A549 (cell line): Measurements from ENCODE around the gene BEAN1. TPM values are rescaled to one million over a fixed set of nuclear protein-coding genes. Genes with fewer than 3 reads are reported as not detected.

Experiments used
- ATAC-seq, 2 experiments: fragments of 200-7000 bp in 1 of 2; fragments of >200 bp in 1 of 2; cut with Nextera tagmentation in 1 of 2; cut with Tn5 transposase in 1 of 2; 3 replicates each; pipeline versions ENCODE4 v1.8.0 to v1.9.1; 2018 to 2020; ENCODE audit warnings: mild to moderate bottlenecking in 1 of 2, moderate library complexity in 1 of 2
- CTCF ChIA-PET: fragments of 300-600 bp; sonication (Branson Sonifier 250); formaldehyde crosslinking; extraction: SDS; loops from one replicate; lab custom pipeline; 2021; ENCODE audit warnings: antibody characterized with exemption, inconsistent platforms; lab: Yijun Ruan, JAX
- POLR2A ChIA-PET: fragments of 350-600 bp; formaldehyde crosslinking; extraction: SDS; loops from one replicate; lab custom pipeline; 2021; ENCODE audit warnings: antibody characterized with exemption, inconsistent platforms; lab: Yijun Ruan, JAX
- DNase-seq, 2 experiments: peaks; one replicate each; pipeline versions ENCODE4 v3.0.0 to v3.0.0-alpha.2; 2011 to 2016; ENCODE audit warnings: low read depth in 1 of 2, low spot score in 1 of 2
- FAIRE-seq: peaks from 2 replicates; lab custom pipeline; 2011; peaks lifted over from hg19 to GRCh38; lab: Jason Lieb, UNC
- H3K27ac ChIP-seq, 2 experiments: fragments of >200 bp; sonication (Bioruptor Twin); formaldehyde crosslinking; 3 replicates each; pipeline ENCODE4 v1.5.1; 2016 to 2017
- H3K4me1 ChIP-seq: fragments of >200 bp; sonication (Bioruptor Twin); formaldehyde crosslinking; 3 replicates; pipeline ENCODE4 v1.6.1; 2016
- H3K4me2 ChIP-seq: fragments of >200 bp; sonication (Bioruptor Twin); formaldehyde crosslinking; 3 replicates; pipeline ENCODE4 v1.6.1; 2016
- H3K4me3 ChIP-seq: fragments of >200 bp; sonication (Bioruptor Twin); formaldehyde crosslinking; 3 replicates; pipeline ENCODE4 v1.5.1; 2016
- H3K9me3 ChIP-seq: fragments of >200 bp; sonication (Bioruptor Twin); formaldehyde crosslinking; 3 replicates; pipeline ENCODE4 v1.6.1; 2016
- CEBPB ChIP-seq, 2 experiments: fragments of >200 bp in 1 of 2; sonication (Bioruptor Twin) in 1 of 2; formaldehyde crosslinking in 1 of 2; IDR thresholded peaks; 2 replicates each; pipeline ENCODE4 v1.6.1; 2012 to 2016
- EHMT2 ChIP-seq: fragments of 200-600 bp; sonication (generic); IDR thresholded peaks from 2 replicates; pipeline ENCODE4 v1.6.1; 2016; ENCODE audit warnings: antibody characterized with exemption, low read depth, mild to moderate bottlenecking, moderate library complexity
- EP300 ChIP-seq, 2 experiments: fragments of >200 bp; sonication (Bioruptor Twin); formaldehyde crosslinking; IDR thresholded peaks; 2 replicates in 1 of 2; 3 replicates in 1 of 2; pipeline ENCODE4 v1.6.1; 2016 to 2017
- FOSB ChIP-seq: fragments of 250-450 bp; sonication (Bioruptor Pico); IDR thresholded peaks from 2 replicates; pipeline ENCODE4 v1.5.0; 2020; ENCODE audit warnings: mild to moderate bottlenecking, moderate library complexity
- FOSL2 ChIP-seq, 2 experiments: fragments of 450-650 bp in 1 of 2; fragments of >200 bp in 1 of 2; sonication (Bioruptor Twin) in 1 of 2; formaldehyde crosslinking; IDR thresholded peaks; 2 replicates each; pipeline versions ENCODE4 v1.5.0 to v1.6.1; 2016 to 2020; ENCODE audit warnings: mild to moderate bottlenecking in 1 of 2, moderate library complexity in 1 of 2
- HEYL ChIP-seq: fragments of 250-450 bp; sonication (Bioruptor Pico); IDR thresholded peaks from 2 replicates; pipeline ENCODE4 v1.8.0; 2021; ENCODE audit warnings: mild to moderate bottlenecking, moderate library complexity
- HOXA7 ChIP-seq: fragments of 250-450 bp; sonication (Bioruptor Pico); IDR thresholded peaks from 2 replicates; pipeline ENCODE4 v1.5.0; 2020; ENCODE audit warnings: mild to moderate bottlenecking, moderate library complexity
- HOXB5 ChIP-seq: fragments of 250-450 bp; sonication (Bioruptor Pico); IDR thresholded peaks from 2 replicates; pipeline ENCODE4 v1.5.0; 2020; ENCODE audit warnings: mild to moderate bottlenecking, moderate library complexity
- JUN ChIP-seq, 2 experiments: fragments of >200 bp; sonication (Bioruptor Twin); formaldehyde crosslinking; IDR thresholded peaks; 2 replicates in 1 of 2; 3 replicates in 1 of 2; pipeline ENCODE4 v1.6.1; 2016 to 2017
- JUNB ChIP-seq: fragments of >200 bp; sonication (Bioruptor Twin); formaldehyde crosslinking; IDR thresholded peaks from 2 replicates; pipeline ENCODE4 v1.6.1; 2016
- KDM5A ChIP-seq: fragments of 200-600 bp; sonication (generic); IDR thresholded peaks from 2 replicates; pipeline ENCODE4 v1.6.1; 2016; ENCODE audit warnings: antibody characterized with exemption, mild to moderate bottlenecking
- MAFK ChIP-seq: fragments of 450-650 bp; IDR thresholded peaks from 2 replicates; pipeline ENCODE4 v1.6.1; 2014; ENCODE audit not compliant: partially characterized antibody
- MAZ ChIP-seq: fragments of 150-350 bp; IDR thresholded peaks from 2 replicates; pipeline ENCODE4 v1.6.1; 2014; ENCODE audit warnings: antibody characterized with exemption, low read depth, low read length, borderline replicate concordance
- MYC ChIP-seq: IDR thresholded peaks from 2 replicates; pipeline ENCODE4 v1.6.1; 2012; ENCODE audit warnings: mild to moderate bottlenecking, inconsistent platforms, low read length, improper control_type of control experiment, borderline replicate concordance
- NR3C1 ChIP-seq: fragments of >200 bp; sonication (Bioruptor Twin); formaldehyde crosslinking; IDR thresholded peaks from 3 replicates; pipeline ENCODE4 v1.6.1; 2017
- PHF8 ChIP-seq: fragments of 200-600 bp; sonication (generic); IDR thresholded peaks from 2 replicates; pipeline ENCODE4 v1.6.1; 2016; ENCODE audit warnings: low read depth, mild to moderate bottlenecking, antibody characterized with exemption, moderate library complexity, borderline replicate concordance
- POLR2A ChIP-seq: IDR thresholded peaks from 2 replicates; pipeline ENCODE4 v1.6.1; 2012; ENCODE audit warnings: mild to moderate bottlenecking, low read length
- RARB ChIP-seq: fragments of 250-450 bp; sonication (Bioruptor Pico); IDR thresholded peaks from 2 replicates; pipeline ENCODE4 v1.8.0; 2021; ENCODE audit warnings: mild to moderate bottlenecking, moderate library complexity
- SMC3 ChIP-seq: fragments of >200 bp; sonication (Bioruptor Twin); formaldehyde crosslinking; IDR thresholded peaks from 3 replicates; pipeline ENCODE4 v1.6.1; 2018; ENCODE audit warnings: inconsistent platforms
- SREBF2 ChIP-seq: fragments of 450-650 bp; IDR thresholded peaks from 2 replicates; pipeline ENCODE4 v1.6.1; 2014; ENCODE audit warnings: mild to moderate bottlenecking, moderate library complexity
- TFCP2L1 ChIP-seq: fragments of 250-450 bp; sonication (Bioruptor Pico); IDR thresholded peaks from 2 replicates; pipeline ENCODE4 v1.5.0; 2021; ENCODE audit warnings: mild to moderate bottlenecking
- ZC3H11A ChIP-seq: fragments of 450-650 bp; IDR thresholded peaks from 2 replicates; pipeline ENCODE4 v1.6.1; 2014; ENCODE audit warnings: antibody characterized with exemption, mild to moderate bottlenecking
- WGBS: methylation state at CpG from one replicate; pipeline ENCODE4 v1.1.6; 2017; ENCODE audit errors: missing lambda C conversion rate; 5-methylcytosine and 5-hydroxymethylcytosine counted together
- polyA plus RNA-seq, 4 experiments: library from polyadenylated mRNA; depleted of rRNA in 3 of 4; stranded (reverse); fragments of >200 nt; fragmentation: RNase III in 1 of 4; extraction: RNeasy Plus Mini Kit Qiagen cat#74134 plus additional on column Dnase treatment in 1 of 4; gene quantifications; 2 replicates in 3 of 4; 3 replicates in 1 of 4; pipeline ENCODE4 v1.2.3, GENCODE V29; 2011 to 2017
- TF ChIP-seq, protein P1 (sequence below): fragments of 150-350 bp; IDR thresholded peaks from 2 replicates; pipeline ENCODE4 v1.6.1; 2014; ENCODE audit warnings: low read depth, mild to moderate bottlenecking, low read length
- TF ChIP-seq, protein P2 (sequence below): fragments of >200 bp; sonication (Bioruptor Twin); formaldehyde crosslinking; IDR thresholded peaks from 3 replicates; pipeline ENCODE4 v1.5.1; 2016
- TF ChIP-seq, protein P3 (sequence below): fragments of >200 bp; sonication (Bioruptor Twin); formaldehyde crosslinking; IDR thresholded peaks from 3 replicates; pipeline ENCODE4 v1.6.1; 2016
- TF ChIP-seq, protein P4 (sequence below): fragments of >200 bp; sonication (Bioruptor Twin); formaldehyde crosslinking; IDR thresholded peaks from 2 replicates; pipeline ENCODE4 v1.6.1; 2016
- TF ChIP-seq, protein P5 (sequence below): fragments of 200-600 bp; sonication (generic); IDR thresholded peaks from 2 replicates; pipeline ENCODE4 v1.6.1; 2016; ENCODE audit warnings: antibody characterized with exemption, mild to moderate bottlenecking, moderate library complexity

BEAN1 gene
- polyA plus RNA-seq, 2 of the 4 experiments (the other 2 are of a cell fraction): 0.98 to 1.7 TPM

DNA sequence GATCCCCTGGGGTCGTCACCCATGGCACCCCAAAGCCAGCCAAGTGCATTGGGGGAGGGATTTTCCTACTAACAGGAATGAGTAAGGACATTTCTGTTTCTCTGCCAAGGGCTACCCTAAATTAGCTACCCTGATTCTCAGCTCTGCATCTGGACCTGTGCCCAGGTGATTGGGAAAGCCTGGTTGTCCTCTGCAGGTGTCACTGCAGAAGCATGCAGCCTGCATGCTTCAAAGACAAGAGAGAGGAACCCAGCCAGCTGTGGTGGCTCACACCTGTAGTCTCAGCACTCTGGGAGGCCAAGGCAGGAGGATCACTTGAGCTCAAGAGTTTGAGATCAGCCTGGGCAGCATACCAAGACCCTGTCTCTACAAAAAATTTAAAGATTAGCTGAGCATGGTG lies 19.6 kb downstream of the BEAN1 start:
- no peak for TF ChIP-seq SREBF2
- TF ChIP-seq NR3C1: no peak
- TF ChIP-seq, protein P1, sequence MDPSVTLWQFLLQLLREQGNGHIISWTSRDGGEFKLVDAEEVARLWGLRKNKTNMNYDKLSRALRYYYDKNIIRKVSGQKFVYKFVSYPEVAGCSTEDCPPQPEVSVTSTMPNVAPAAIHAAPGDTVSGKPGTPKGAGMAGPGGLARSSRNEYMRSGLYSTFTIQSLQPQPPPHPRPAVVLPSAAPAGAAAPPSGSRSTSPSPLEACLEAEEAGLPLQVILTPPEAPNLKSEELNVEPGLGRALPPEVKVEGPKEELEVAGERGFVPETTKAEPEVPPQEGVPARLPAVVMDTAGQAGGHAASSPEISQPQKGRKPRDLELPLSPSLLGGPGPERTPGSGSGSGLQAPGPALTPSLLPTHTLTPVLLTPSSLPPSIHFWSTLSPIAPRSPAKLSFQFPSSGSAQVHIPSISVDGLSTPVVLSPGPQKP: no peak
- no peak for TF ChIP-seq EHMT2
- TF ChIP-seq, protein P2, sequence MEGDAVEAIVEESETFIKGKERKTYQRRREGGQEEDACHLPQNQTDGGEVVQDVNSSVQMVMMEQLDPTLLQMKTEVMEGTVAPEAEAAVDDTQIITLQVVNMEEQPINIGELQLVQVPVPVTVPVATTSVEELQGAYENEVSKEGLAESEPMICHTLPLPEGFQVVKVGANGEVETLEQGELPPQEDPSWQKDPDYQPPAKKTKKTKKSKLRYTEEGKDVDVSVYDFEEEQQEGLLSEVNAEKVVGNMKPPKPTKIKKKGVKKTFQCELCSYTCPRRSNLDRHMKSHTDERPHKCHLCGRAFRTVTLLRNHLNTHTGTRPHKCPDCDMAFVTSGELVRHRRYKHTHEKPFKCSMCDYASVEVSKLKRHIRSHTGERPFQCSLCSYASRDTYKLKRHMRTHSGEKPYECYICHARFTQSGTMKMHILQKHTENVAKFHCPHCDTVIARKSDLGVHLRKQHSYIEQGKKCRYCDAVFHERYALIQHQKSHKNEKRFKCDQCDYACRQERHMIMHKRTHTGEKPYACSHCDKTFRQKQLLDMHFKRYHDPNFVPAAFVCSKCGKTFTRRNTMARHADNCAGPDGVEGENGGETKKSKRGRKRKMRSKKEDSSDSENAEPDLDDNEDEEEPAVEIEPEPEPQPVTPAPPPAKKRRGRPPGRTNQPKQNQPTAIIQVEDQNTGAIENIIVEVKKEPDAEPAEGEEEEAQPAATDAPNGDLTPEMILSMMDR: no peak
- no peak for TF ChIP-seq CEBPB (IDR thresholded peaks at IDR 0.05)
- no peak for TF ChIP-seq HEYL (CRISPR knock-in tag)
- no peak for TF ChIP-seq PHF8
- TF ChIP-seq KDM5A: no peak
- no peak for TF ChIP-seq TFCP2L1 (CRISPR knock-in tag)
- no peak for TF ChIP-seq FOSB (CRISPR knock-in tag)
- no peak for TF ChIP-seq HOXB5 (CRISPR knock-in tag)
- TF ChIP-seq JUN (IDR thresholded peaks at IDR 0.05): no peak
- no peak for TF ChIP-seq MAFK
- TF ChIP-seq JUNB: no peak
- ChIA-PET CTCF (interaction anchor here (0.6 to 2.0 kb wide), 8 partner anchors 9 to 90 kb away, joined by 3 to 10 read pairs (median 4); no protein-coding TSS in a partner anchor), POLR2A (no interaction called here)
- no peak overlapping the region for H3K27ac ChIP-seq
- FAIRE-seq: no peak
- no peak for DNase-seq
- no peak overlapping the region for H3K4me2 ChIP-seq
- WGBS: 43% methylated on average over 1 of the region's 1 CpG
- no peak for ATAC-seq
- H3K4me3 ChIP-seq: no peak overlapping the region
- no peaks in the 10 kb centered on the region for H3K9me3 ChIP-seq
- H3K4me1 ChIP-seq: no peaks in the 10 kb centered on the region

DNA sequence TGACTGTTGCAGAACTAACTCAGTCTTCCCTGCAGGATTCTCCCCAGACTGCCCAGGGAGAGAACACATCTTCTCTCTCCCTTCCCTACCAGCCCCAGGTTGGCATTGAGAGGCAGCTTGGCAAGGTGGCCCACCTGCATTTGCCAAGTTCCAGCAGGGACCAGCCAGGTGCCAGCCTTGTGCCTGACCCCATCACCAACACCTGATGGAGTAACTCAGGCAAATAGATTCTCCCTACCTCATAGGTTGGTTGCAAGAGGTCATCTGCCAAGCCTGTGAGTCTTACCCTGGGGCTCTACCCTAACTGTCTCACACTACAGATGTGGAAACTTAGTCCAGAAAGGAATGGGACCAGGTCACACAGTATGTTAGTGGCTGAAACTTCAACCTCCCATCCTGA lies 20.4 kb downstream of the BEAN1 start:
- ChIA-PET POLR2A (no interaction called here), CTCF (interaction anchor here (0.6 to 2.0 kb wide), 6 partner anchors 8 to 90 kb away, joined by 3 to 10 read pairs (median 4); no protein-coding TSS in a partner anchor)
- H3K27ac ChIP-seq: no peak overlapping the region
- ATAC-seq (no peak), FAIRE-seq (no peak), DNase-seq (no peak)
- H3K4me3 ChIP-seq: no peak overlapping the region
- TF ChIP-seq CEBPB (IDR thresholded peaks at IDR 0.05) (no peak), RARB (CRISPR knock-in tag) (no peak), SMC3 (no peak), FOSL2 (IDR thresholded peaks at IDR 0.05) (no peak), FOSL2 (CRISPR knock-in tag; IDR thresholded peaks at IDR 0.05) (no peak), MAZ (no peak)
- H3K4me2 ChIP-seq: no peak overlapping the region
- no peaks in the 10 kb centered on the region for H3K9me3 ChIP-seq
- H3K4me1 ChIP-seq: no peaks in the 10 kb centered on the region

DNA sequence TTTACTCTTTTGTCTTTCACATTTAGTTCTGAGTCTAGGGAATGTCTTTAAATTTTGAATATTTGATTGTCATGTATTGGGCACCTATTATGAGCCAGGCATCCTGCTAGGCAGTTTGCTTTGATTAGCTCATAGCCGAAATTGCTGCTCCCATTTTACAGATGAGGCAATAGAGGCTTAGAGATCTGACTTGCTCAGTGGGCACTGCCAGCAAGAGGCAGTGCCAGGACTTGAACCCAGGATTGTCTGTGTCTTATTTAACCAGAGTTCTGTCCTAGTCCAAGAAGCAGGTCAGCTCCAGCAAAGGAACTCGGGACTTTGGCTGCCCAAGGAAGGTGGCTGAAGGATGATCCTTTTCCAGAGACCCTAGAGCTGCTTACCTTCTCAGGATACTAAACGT lies 24.5 kb downstream of the BEAN1 start:
- no peak overlapping the region for H3K4me2 ChIP-seq
- ATAC-seq (no peak), DNase-seq (no peak), FAIRE-seq (no peak)
- CTCF ChIA-PET: interaction anchor here (0.7 to 1.6 kb wide), 6 partner anchors 9 to 416 kb away, joined by 3 to 5 read pairs (median 4); no protein-coding TSS in a partner anchor
- POLR2A ChIA-PET: no interaction called here
- 0 out of 3 replicates have a peak, but pooled peaks cover 3% of the 10 kb centered on the region for H3K4me1 ChIP-seq
- H3K4me3 ChIP-seq: no peak overlapping the region
- no peaks in the 10 kb centered on the region for H3K9me3 ChIP-seq
- H3K27ac ChIP-seq: no peak overlapping the region
- 65% methylated on average over 3 of the region's 3 CpGs for WGBS
- TF ChIP-seq, protein P3, sequence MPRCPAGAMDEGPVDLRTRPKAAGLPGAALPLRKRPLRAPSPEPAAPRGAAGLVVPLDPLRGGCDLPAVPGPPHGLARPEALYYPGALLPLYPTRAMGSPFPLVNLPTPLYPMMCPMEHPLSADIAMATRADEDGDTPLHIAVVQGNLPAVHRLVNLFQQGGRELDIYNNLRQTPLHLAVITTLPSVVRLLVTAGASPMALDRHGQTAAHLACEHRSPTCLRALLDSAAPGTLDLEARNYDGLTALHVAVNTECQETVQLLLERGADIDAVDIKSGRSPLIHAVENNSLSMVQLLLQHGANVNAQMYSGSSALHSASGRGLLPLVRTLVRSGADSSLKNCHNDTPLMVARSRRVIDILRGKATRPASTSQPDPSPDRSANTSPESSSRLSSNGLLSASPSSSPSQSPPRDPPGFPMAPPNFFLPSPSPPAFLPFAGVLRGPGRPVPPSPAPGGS: no peak
- no peak for TF ChIP-seq HOXA7 (CRISPR knock-in tag)
- no peak for TF ChIP-seq POLR2A
- no peak for TF ChIP-seq JUNB
- TF ChIP-seq, protein P4, sequence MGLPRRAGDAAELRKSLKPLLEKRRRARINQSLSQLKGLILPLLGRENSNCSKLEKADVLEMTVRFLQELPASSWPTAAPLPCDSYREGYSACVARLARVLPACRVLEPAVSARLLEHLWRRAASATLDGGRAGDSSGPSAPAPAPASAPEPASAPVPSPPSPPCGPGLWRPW: no peak
- no peak for TF ChIP-seq PHF8
- TF ChIP-seq, protein P5, sequence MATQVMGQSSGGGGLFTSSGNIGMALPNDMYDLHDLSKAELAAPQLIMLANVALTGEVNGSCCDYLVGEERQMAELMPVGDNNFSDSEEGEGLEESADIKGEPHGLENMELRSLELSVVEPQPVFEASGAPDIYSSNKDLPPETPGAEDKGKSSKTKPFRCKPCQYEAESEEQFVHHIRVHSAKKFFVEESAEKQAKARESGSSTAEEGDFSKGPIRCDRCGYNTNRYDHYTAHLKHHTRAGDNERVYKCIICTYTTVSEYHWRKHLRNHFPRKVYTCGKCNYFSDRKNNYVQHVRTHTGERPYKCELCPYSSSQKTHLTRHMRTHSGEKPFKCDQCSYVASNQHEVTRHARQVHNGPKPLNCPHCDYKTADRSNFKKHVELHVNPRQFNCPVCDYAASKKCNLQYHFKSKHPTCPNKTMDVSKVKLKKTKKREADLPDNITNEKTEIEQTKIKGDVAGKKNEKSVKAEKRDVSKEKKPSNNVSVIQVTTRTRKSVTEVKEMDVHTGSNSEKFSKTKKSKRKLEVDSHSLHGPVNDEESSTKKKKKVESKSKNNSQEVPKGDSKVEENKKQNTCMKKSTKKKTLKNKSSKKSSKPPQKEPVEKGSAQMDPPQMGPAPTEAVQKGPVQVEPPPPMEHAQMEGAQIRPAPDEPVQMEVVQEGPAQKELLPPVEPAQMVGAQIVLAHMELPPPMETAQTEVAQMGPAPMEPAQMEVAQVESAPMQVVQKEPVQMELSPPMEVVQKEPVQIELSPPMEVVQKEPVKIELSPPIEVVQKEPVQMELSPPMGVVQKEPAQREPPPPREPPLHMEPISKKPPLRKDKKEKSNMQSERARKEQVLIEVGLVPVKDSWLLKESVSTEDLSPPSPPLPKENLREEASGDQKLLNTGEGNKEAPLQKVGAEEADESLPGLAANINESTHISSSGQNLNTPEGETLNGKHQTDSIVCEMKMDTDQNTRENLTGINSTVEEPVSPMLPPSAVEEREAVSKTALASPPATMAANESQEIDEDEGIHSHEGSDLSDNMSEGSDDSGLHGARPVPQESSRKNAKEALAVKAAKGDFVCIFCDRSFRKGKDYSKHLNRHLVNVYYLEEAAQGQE: no peak
- no peak for TF ChIP-seq MYC
- TF ChIP-seq ZC3H11A: no peak
- no peak for TF ChIP-seq EP300 (IDR thresholded peaks at IDR 0.05)
